GM12891 (cell line): Measurements from ENCODE around the gene CALCOCO1.

Experiments
- POLR2A ChIP-seq: IDR thresholded peaks from 2 replicates; pipeline ENCODE4 v1.6.1; 2011; ENCODE audit warnings: low read depth, low read length, control low read depth
- POLR2AphosphoS5 ChIP-seq: IDR thresholded peaks from 2 replicates; pipeline ENCODE4 v1.6.1; 2011; ENCODE audit warnings: low read depth, low read length, control low read depth
- SPI1 ChIP-seq: IDR thresholded peaks from 2 replicates; pipeline ENCODE4 v1.6.1; 2011; ENCODE audit warnings: low read depth, low read length, control low read depth

- TF ChIP-seq SPI1, result no peak
- no peak for TF ChIP-seq POLR2A
- TF ChIP-seq POLR2AphosphoS5, result no peak
Measured at GRCh38 chr12:53739214-53740129, 12.2 kb upstream of the CALCOCO1 start.
